NCI-H2107 treated with DMSO at 0.1 percent for 48 hours (cell line): ENCODE measurements around the gene PRDM7.

Source experiments
- DNase-seq: peaks from one replicate; lab custom pipeline; 2025; ENCODE audit not compliant: unreplicated experiment; lab: John Stamatoyannopoulos, UW

The PRDM7 gene

GRCh38 chr16:90040152-90041023 is 36.7 kb downstream of the PRDM7 start:
- DNase-seq: no peak

DNA sequence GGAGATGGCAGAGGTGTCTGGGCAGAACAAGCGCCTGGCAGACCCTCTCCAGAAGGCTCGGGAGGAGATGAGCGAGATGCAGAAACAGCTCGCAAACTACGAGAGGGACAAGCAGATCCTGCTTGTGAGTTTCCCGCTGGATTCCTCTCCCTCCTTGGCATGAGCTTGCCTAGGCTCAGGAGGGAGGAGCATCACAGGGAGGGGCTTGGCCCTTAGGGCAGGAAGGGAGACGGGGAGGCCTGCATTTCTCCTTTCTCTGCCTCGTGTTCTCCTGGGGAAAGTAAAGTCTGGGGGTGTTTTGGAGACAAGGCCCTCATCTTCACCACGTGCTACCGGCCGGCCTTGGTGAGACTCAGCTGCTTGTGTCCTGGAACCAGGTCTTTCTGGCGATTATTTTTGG is 39.9 kb downstream of the PRDM7 start:
- no peak for DNase-seq

GRCh38 chr16:90035902-90036301 is 41.2 kb downstream of the PRDM7 start:
- DNase-seq: no peak

- no peak for DNase-seq
These were observed 42.6 kb downstream of the PRDM7 start for GRCh38 chr16:90034504-90034903.

DNA sequence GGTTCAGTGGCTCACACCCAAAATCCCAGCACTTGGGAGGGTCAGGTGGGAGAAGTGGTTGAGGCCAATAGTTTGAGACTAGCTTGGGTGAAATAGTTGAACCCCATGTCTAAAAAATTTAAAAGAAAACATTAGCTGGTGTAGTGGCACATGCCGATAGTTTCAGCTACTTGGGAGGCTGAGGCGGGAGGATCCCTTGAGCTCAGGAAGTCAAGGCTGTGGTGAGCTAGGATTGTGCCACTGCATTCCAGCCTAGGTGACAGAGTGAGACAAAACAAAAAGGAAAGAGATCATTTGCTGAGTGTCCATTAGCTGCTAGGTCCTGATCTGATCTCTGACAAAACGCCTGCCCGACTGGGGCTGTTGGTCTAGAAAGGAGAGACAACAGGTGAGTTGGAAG is 43.7 kb downstream of the PRDM7 start:
- DNase-seq: no peak

GRCh38 chr16:90032674-90033331 is 44.3 kb downstream of the PRDM7 start:
- no peak for DNase-seq

GRCh38 chr16:90031931-90032673 is 45.0 kb downstream of the PRDM7 start:
- no peak for DNase-seq

GRCh38 chr16:90031186-90031930 is 45.8 kb downstream of the PRDM7 start:
- DNase-seq: no peak

- DNase-seq: no peak
These were observed 48.1 kb downstream of the PRDM7 start for GRCh38 chr16:90028985-90029384.

GRCh38 chr16:90027611-90028010 is 49.5 kb downstream of the PRDM7 start:
- no peak for DNase-seq

DNA sequence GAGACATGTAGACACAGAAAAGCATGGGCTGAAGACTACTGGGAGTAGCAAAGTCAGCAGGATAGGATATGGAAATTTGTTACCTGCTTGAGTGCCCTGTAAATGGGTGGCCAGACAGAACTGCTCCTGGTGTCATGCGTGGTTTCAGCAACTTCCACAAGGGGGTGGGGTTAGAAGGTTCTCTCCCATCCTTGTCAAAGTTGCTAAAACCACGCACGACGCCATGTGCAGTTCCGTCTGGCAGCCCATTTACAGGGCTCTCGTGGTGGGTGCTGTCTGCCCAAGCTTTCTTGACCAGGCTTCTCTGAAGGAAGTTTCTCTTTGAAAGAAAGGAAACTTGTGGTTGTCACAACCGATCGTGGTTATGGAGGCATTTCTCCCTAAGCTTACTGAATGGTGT is 51.0 kb downstream of the PRDM7 start:
- DNase-seq: no peak

- DNase-seq: no peak
These were observed 54.1 kb downstream of the PRDM7 start for GRCh38 chr16:90023078-90023447.

DNA sequence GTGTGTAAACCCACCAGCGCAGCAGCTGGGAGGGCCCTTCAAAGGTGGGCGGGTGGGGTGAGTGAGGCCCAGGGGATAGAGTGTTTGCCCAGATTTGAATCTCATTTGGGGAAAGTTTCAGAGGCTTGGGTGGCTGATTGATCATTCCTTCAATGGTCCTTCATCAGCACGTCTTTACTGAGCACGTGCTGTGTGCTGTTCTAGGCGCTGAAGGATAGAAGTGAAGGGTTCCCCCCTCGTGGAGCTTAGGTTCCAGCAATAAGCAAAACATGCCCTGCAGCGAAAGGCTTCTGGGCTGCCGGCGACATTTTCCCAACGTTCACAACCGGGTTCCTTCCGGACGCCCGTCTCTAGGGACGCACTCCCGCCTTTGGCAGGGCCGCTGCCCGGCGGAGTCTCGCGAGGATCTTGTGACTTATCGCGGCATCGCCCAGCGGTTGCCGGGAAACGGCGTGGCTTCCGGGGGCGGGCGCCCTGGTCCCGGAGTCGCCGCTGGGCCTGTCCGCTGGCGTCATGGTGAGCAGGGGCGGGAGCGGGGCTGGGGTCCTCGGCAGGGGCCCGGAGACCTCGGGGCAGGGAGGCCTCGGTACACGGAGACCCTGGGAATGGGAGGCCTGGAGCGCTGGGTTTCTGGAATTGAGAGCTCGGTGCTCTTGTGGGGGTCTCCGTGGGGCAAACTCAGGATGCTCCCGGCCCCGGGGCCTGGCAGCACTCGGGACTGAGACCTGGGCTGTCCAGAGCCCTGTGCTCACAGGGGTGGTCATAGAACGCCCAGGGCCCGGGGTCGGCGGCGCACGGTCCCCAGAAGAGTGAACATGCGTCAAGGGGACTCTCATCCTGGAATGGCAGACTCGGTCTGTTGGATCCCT is 54.7 kb downstream of the PRDM7 start:
- DNase-seq: peak; percentile 68

GRCh38 chr16:90020838-90021382 is 56.2 kb downstream of the PRDM7 start:
- no peak for DNase-seq

DNA sequence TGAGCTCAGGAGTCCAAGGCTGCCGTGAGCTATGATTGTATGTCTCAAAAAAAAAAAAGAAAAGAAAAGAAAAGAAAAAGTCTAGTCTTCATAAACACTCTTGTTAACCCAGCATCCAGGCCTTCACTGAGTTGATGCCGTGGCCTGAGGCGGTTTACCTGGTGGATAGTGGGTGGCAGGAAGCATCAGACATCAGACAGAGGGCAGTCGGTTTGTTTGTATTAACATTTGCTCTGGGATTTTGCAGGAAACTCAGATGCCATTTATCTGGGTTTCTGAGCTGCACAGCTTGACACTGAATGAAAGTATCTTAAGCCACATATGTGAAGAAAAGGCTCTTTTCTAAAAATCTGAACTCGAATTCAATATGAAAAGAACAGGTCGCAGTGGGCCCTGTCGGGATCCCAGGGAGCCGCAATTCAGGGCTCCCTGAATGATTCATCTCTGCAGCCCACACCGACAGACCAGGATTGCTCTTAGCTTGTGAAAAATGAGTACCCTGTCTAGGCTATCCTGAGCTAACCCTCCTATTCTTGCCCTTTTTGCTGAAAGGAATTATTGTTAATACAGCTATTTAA is 56.8 kb downstream of the PRDM7 start:
- no peak for DNase-seq

DNA sequence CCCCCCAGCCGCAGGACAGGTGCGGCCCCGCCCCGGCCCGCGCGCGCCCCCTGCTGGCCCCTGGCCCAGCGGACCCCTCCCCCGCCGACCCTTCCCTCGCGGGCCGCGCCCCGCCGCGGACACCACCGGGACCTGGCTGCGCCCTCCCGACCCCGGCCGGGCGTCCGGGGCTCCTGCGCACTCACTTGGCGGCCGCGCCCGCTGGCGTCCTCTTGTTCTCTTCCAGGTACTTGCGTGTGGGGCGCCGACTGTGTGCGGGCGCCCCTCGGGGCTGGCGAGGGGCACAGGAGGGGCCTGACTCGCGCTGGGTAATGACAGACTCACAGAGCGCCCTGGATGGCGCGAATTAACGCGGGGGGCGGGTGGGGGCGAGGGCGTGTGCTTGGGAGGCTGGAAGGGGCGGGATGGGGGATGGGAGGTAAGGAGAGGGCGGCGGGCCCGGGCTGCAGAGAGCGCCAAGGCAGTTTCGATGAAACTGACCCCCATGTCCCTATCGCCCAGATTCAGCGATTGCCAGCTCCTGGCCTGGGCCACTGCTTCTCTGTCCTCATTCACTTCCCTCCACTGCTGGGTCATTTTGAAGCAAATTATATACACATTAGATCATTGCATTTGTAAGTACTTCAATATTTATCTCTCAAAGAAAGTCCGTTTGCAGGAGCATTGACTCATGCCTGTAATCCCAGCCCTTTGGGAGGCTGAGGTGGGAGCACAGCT is 57.4 kb downstream of the PRDM7 start:
- no peak for DNase-seq

- DNase-seq: no peak
These were observed 58.2 kb downstream of the PRDM7 start, which contains the start of gene DBNDD1 for GRCh38 chr16:90018652-90019542. Gene DBNDD1, minus strand, starts transcription at chr16:90019456. Its CDS starts 115 bp downstream, at chr16:90019341.

DNA sequence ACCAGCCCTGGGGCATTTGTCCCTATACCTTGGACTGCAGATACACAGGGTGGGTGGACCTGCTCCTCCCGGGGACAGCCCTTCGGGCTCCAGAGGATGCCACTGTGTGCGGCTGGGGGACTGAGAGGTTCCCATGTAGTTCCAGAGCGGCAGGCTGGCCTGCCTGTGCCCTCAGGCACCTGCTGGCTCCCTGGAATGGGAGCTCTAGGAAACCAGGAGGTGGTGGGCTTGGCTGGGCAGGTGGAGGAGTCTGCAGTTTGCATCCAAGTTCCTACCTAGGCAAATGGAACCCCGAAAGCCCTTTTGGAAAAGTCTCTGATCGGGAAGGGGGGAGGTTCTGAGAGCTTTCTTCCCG is 58.9 kb downstream of the PRDM7 start:
- no peak for DNase-seq
